Measurements from ENCODE around the gene PCSK5.

DNA sequence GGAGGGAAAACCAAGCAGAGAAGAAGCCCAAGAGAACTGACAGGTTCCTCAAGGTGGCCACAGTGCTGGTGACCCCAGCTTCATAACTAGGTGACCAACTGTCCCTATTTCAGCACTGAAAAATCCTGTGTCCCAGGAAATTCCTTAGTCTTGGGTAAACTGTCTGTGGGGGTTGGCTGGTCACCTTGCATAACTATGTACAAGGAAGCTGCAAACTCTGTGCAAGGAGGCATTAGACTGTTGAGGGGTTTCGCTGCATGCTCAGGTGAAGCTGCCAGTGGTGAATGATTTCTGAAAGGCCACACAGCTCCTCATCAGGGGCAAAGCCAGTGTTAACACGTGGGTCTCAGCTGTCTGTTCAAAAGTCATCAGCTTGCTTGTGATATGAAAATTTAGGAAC is 36.9 kb downstream of the PCSK5 start:
- TF ChIP-seq CTCF (IDR thresholded peaks at IDR 0.05) (no peak), POLR2A (IDR thresholded peaks at IDR 0.05) (no peak)
